ENCODE measurements around the gene FCRLB. TPM values are rescaled to one million over a fixed set of nuclear protein-coding genes. Genes with fewer than 3 reads are reported as not detected.

FCRLB gene
- total and polyA plus RNA-seq, 2 experiments from 2014 or later = 0.37 to 0.56 TPM

DNA sequence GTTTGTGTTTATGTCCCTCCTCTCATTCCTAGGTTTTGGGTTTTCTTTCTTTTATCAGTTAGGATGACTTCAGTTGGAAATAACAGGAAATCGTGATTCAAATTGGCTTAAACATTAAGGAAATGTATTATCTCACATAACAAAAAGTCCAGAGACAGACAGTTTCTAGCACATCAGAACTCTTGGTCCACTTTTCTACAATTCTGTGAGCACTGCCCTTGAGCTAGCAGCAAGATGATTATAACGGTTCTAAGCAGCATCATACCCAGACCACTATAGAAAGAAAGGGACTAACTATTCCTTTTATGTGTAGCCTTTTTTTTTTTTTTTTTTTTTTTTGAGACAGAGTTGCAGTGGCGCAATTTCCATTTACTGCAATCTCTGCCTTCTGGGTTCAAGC, 39.5 kb upstream of the FCRLB start (continued):
- TF ChIP-seq, protein P1, sequence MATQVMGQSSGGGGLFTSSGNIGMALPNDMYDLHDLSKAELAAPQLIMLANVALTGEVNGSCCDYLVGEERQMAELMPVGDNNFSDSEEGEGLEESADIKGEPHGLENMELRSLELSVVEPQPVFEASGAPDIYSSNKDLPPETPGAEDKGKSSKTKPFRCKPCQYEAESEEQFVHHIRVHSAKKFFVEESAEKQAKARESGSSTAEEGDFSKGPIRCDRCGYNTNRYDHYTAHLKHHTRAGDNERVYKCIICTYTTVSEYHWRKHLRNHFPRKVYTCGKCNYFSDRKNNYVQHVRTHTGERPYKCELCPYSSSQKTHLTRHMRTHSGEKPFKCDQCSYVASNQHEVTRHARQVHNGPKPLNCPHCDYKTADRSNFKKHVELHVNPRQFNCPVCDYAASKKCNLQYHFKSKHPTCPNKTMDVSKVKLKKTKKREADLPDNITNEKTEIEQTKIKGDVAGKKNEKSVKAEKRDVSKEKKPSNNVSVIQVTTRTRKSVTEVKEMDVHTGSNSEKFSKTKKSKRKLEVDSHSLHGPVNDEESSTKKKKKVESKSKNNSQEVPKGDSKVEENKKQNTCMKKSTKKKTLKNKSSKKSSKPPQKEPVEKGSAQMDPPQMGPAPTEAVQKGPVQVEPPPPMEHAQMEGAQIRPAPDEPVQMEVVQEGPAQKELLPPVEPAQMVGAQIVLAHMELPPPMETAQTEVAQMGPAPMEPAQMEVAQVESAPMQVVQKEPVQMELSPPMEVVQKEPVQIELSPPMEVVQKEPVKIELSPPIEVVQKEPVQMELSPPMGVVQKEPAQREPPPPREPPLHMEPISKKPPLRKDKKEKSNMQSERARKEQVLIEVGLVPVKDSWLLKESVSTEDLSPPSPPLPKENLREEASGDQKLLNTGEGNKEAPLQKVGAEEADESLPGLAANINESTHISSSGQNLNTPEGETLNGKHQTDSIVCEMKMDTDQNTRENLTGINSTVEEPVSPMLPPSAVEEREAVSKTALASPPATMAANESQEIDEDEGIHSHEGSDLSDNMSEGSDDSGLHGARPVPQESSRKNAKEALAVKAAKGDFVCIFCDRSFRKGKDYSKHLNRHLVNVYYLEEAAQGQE (IDR thresholded peaks at IDR 0.05; ENCODE audit: unreplicated experiment) = no peak
- TF ChIP-seq, protein P2, sequence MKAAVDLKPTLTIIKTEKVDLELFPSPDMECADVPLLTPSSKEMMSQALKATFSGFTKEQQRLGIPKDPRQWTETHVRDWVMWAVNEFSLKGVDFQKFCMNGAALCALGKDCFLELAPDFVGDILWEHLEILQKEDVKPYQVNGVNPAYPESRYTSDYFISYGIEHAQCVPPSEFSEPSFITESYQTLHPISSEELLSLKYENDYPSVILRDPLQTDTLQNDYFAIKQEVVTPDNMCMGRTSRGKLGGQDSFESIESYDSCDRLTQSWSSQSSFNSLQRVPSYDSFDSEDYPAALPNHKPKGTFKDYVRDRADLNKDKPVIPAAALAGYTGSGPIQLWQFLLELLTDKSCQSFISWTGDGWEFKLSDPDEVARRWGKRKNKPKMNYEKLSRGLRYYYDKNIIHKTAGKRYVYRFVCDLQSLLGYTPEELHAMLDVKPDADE (IDR thresholded peaks at IDR 0.05) = no peak
- TF ChIP-seq POLR2AphosphoS5 (IDR thresholded peaks at IDR 0.05; ENCODE audit: low read depth) (no peak), EZH2 (IDR thresholded peaks at IDR 0.05; ENCODE audit: low read depth, unreplicated experiment) (no peak), ZNF331 (CRISPR knock-in tag; IDR thresholded peaks at IDR 0.05; ENCODE audit: low read depth) (no peak), NANOG (IDR thresholded peaks at IDR 0.05; ENCODE audit: borderline replicate concordance) (no peak), STAT1 (IDR thresholded peaks at IDR 0.05; ENCODE audit: unreplicated experiment) (no peak)
- TF ChIP-seq, protein P3, sequence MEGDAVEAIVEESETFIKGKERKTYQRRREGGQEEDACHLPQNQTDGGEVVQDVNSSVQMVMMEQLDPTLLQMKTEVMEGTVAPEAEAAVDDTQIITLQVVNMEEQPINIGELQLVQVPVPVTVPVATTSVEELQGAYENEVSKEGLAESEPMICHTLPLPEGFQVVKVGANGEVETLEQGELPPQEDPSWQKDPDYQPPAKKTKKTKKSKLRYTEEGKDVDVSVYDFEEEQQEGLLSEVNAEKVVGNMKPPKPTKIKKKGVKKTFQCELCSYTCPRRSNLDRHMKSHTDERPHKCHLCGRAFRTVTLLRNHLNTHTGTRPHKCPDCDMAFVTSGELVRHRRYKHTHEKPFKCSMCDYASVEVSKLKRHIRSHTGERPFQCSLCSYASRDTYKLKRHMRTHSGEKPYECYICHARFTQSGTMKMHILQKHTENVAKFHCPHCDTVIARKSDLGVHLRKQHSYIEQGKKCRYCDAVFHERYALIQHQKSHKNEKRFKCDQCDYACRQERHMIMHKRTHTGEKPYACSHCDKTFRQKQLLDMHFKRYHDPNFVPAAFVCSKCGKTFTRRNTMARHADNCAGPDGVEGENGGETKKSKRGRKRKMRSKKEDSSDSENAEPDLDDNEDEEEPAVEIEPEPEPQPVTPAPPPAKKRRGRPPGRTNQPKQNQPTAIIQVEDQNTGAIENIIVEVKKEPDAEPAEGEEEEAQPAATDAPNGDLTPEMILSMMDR (conservative IDR thresholded peaks at IDR 0.05; ENCODE audit: low read depth in 2 of 2) = no peak

DNA sequence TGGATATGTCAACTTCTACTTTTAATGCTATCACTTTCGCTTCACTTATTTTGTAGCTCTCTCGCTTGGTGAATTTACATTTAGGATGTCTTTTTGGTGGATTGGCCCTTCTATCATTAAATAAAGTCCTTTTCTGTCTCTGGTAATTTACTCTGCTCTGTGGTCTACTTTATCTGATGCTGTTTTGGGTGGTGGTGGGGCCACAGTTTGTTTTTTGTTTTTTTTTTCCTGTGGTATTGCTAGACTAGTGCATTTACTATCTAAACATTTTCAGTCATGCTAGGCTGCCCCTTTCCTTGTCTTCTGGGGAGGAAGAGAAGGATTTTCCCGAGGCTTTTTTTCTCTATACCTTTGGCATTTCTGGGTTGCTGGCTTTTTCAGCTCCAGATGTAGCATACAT, 32.4 kb upstream of the FCRLB start:
- no peak overlapping the region for H3K27ac ChIP-seq (ENCODE audit: low read depth)
- no peaks in the 10 kb centered on the region for H3K9me2 ChIP-seq (ENCODE audit: insufficient read depth)
- H2AFZ ChIP-seq = no peak overlapping the region
- H3K79me2 ChIP-seq (replicated peaks; ENCODE audit: insufficient read depth) = no peaks in the 10 kb centered on the region
- H3K4me3 ChIP-seq = no peak overlapping the region
- Mint-ChIP-seq H3K4me1 (no peaks in the 10 kb centered on the region), H3K27ac (no peak overlapping the region), H3K9me3 (no peaks in the 10 kb centered on the region), H3K36me3 (ENCODE audit: low read depth) (no peaks in the 10 kb centered on the region), H3K4me3 (no peak overlapping the region), H3K27me3 (ENCODE audit: insufficient read depth, low read depth, poor library complexity) (peaks cover 4% of the 10 kb centered on the region)
- ATAC-seq = no peak
- no peaks in the 10 kb centered on the region for H3F3A ChIP-seq (replicated peaks; ENCODE audit: low read depth)
- H3K27me3 ChIP-seq (ENCODE audit: insufficient read depth) = no peaks in the 10 kb centered on the region
- no peak for DNase-seq (ENCODE audit: low spot score)
- H4K20me1 ChIP-seq (replicated peaks; ENCODE audit: insufficient read depth) = no peaks in the 10 kb centered on the region
- no peaks in the 10 kb centered on the region for H3K4me1 ChIP-seq (ENCODE audit: insufficient read depth)
- no peak overlapping the region for H3K4me2 ChIP-seq
- H3K36me3 ChIP-seq (ENCODE audit: insufficient read depth) = no peaks in the 10 kb centered on the region
- TF ChIP-seq EZH2phosphoT487 (IDR thresholded peaks at IDR 0.05; ENCODE audit: unreplicated experiment) = no peak
- TF ChIP-seq CREB1 (CRISPR knock-in tag; IDR thresholded peaks at IDR 0.05; ENCODE audit: low read depth) = no peak
- no peak for TF ChIP-seq STAT1 (IDR thresholded peaks at IDR 0.05; ENCODE audit: unreplicated experiment)
- no peak for TF ChIP-seq ZNF114 (CRISPR knock-in tag; IDR thresholded peaks at IDR 0.05)
- TF ChIP-seq, protein P4, sequence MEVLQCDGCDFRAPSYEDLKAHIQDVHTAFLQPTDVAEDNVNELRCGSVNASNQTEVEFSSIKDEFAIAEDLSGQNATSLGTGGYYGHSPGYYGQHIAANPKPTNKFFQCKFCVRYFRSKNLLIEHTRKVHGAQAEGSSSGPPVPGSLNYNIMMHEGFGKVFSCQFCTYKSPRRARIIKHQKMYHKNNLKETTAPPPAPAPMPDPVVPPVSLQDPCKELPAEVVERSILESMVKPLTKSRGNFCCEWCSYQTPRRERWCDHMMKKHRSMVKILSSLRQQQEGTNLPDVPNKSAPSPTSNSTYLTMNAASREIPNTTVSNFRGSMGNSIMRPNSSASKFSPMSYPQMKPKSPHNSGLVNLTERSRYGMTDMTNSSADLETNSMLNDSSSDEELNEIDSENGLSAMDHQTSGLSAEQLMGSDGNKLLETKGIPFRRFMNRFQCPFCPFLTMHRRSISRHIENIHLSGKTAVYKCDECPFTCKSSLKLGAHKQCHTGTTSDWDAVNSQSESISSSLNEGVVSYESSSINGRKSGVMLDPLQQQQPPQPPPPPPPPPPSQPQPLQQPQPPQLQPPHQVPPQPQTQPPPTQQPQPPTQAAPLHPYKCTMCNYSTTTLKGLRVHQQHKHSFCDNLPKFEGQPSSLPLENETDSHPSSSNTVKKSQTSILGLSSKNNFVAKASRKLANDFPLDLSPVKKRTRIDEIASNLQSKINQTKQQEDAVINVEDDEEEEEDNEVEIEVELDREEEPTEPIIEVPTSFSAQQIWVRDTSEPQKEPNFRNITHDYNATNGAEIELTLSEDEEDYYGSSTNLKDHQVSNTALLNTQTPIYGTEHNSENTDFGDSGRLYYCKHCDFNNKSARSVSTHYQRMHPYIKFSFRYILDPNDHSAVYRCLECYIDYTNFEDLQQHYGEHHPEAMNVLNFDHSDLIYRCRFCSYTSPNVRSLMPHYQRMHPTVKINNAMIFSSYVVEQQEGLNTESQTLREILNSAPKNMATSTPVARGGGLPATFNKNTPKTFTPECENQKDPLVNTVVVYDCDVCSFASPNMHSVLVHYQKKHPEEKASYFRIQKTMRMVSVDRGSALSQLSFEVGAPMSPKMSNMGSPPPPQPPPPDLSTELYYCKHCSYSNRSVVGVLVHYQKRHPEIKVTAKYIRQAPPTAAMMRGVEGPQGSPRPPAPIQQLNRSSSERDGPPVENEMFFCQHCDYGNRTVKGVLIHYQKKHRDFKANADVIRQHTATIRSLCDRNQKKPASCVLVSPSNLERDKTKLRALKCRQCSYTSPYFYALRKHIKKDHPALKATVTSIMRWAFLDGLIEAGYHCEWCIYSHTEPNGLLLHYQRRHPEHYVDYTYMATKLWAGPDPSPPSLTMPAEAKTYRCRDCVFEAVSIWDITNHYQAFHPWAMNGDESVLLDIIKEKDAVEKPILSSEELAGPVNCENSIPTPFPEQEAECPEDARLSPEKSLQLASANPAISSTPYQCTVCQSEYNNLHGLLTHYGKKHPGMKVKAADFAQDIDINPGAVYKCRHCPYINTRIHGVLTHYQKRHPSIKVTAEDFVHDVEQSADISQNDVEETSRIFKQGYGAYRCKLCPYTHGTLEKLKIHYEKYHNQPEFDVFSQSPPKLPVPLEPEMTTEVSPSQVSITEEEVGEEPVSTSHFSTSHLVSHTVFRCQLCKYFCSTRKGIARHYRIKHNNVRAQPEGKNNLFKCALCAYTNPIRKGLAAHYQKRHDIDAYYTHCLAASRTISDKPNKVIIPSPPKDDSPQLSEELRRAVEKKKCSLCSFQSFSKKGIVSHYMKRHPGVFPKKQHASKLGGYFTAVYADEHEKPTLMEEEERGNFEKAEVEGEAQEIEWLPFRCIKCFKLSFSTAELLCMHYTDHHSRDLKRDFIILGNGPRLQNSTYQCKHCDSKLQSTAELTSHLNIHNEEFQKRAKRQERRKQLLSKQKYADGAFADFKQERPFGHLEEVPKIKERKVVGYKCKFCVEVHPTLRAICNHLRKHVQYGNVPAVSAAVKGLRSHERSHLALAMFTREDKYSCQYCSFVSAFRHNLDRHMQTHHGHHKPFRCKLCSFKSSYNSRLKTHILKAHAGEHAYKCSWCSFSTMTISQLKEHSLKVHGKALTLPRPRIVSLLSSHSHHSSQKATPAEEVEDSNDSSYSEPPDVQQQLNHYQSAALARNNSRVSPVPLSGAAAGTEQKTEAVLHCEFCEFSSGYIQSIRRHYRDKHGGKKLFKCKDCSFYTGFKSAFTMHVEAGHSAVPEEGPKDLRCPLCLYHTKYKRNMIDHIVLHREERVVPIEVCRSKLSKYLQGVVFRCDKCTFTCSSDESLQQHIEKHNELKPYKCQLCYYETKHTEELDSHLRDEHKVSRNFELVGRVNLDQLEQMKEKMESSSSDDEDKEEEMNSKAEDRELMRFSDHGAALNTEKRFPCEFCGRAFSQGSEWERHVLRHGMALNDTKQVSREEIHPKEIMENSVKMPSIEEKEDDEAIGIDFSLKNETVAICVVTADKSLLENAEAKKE (CRISPR knock-in tag; IDR thresholded peaks at IDR 0.05) = no peak
- no peak for TF ChIP-seq NANOG (IDR thresholded peaks at IDR 0.05; ENCODE audit: borderline replicate concordance)
- no peak for TF ChIP-seq JUNB (IDR thresholded peaks at IDR 0.05; ENCODE audit: unreplicated experiment)

Data from GM23338 (cell line).